HCT116 (cell line): ENCODE data around the gene SAP30L. TPM values are rescaled to one million over a fixed set of nuclear protein-coding genes. Genes with fewer than 3 reads are reported as not detected.

Experiments
- ATAC-seq: fragments of 200-7000 bp; cut with Tn5 transposase; 2 replicates; pipeline ENCODE4 v1.9.1; 2020; ENCODE audit warnings: mild to moderate bottlenecking, moderate library complexity
- BruUV-seq: library from RNA; stranded (reverse); fragments of 400-500 nt; replicated peaks from 2 replicates; lab custom pipeline; 2021; lab: Mats Ljungman, UMichigan
- CTCF ChIA-PET: fragments of 300-600 bp; sonication (Branson Sonifier 250); formaldehyde crosslinking; loops from one replicate; lab custom pipeline; 2021; ENCODE audit warnings: antibody characterized with exemption; lab: Charles Lee
- POLR2A ChIA-PET: fragments of 300-600, 350-600 bp; sonication (Branson Sonifier 250); formaldehyde crosslinking; loops from one replicate; lab custom pipeline; 2021; ENCODE audit warnings: antibody characterized with exemption; lab: Charles Lee
- RAD21 ChIA-PET, 2 experiments: fragments of 300-600 bp; sonication (Branson Sonifier 250); formaldehyde crosslinking; loops; one replicate each; lab custom pipeline; 2023; ENCODE audit warnings: low total read pairs in 2 of 2; ENCODE audit not compliant: uncharacterized antibody in 2 of 2, unreplicated experiment in 2 of 2, low non-redundant PET in 1 of 2; lab: Charles Lee
- DNase-seq: peaks from one replicate; pipeline ENCODE4 v3.0.0-alpha.2; 2010; ENCODE audit warnings: low read depth, low spot score
- H2AFZ ChIP-seq: fragments of 200-600 bp; shearing (Covaris generic), sonication (generic); 2 replicates; pipeline ENCODE4 v1.6.1; 2017; ENCODE audit warnings: low read depth, mixed run types, mixed read lengths, antibody characterized with exemption, low read length; ENCODE audit not compliant: poor library complexity, severe bottlenecking
- H3K27ac ChIP-seq: 2 replicates; pipeline ENCODE4 v1.5.1; 2012; ENCODE audit warnings: low read depth, low read length
- H3K27me3 ChIP-seq: fragments of 200-600 bp; sonication (generic); 2 replicates; pipeline ENCODE4 v1.6.1; 2016; ENCODE audit warnings: mixed run types, low read length, mixed read lengths; ENCODE audit not compliant: insufficient read depth
- H3K36me3 ChIP-seq, 2 experiments: fragments of 200-500 bp in 1 of 2; fragments of 200-600 bp in 1 of 2; sonication (Bioruptor generic) in 1 of 2; sonication (generic) in 1 of 2; 2 replicates each; pipeline versions ENCODE4 v1.5.1 to v1.6.1; 2014 to 2016; ENCODE audit warnings: low read length in 2 of 2, inconsistent platforms in 1 of 2, mixed read lengths in 1 of 2, mixed run types in 1 of 2; ENCODE audit not compliant: insufficient read depth in 2 of 2, control insufficient read depth in 1 of 2
- H3K4me1 ChIP-seq, 2 experiments: fragments of 200-600 bp in 1 of 2; sonication (generic) in 1 of 2; 2 replicates each; pipeline versions ENCODE4 v1.5.1 to v1.6.1; 2012 to 2017; ENCODE audit warnings: low read length in 2 of 2, inconsistent platforms in 1 of 2, mild to moderate bottlenecking in 1 of 2, mixed read lengths in 1 of 2, mixed run types in 1 of 2, moderate library complexity in 1 of 2; ENCODE audit not compliant: insufficient read depth in 2 of 2, control insufficient read depth in 1 of 2
- H3K4me2 ChIP-seq: fragments of 200-600 bp; sonication (generic); 2 replicates; pipeline ENCODE4 v1.6.1; 2017; ENCODE audit warnings: mixed run types, low read length, mixed read lengths
- H3K4me3 ChIP-seq, 2 experiments: fragments of 200-600 bp in 1 of 2; sonication (generic) in 1 of 2; replicated peaks in 1 of 2; 2 replicates each; pipeline ENCODE4 v1.5.1; 2011 to 2016; ENCODE audit warnings: low read length in 2 of 2, control low read depth in 1 of 2, low read depth in 1 of 2, mild to moderate bottlenecking in 1 of 2, mixed read lengths in 1 of 2, mixed run types in 1 of 2
- H3K79me2 ChIP-seq: fragments of 200-600 bp; sonication (generic); 2 replicates; pipeline ENCODE4 v1.6.1; 2017; ENCODE audit warnings: mild to moderate bottlenecking, mixed run types, low read length, moderate library complexity, mixed read lengths; ENCODE audit not compliant: insufficient read depth
- H3K9ac ChIP-seq: fragments of 200-600 bp; sonication (generic); 2 replicates; pipeline ENCODE4 v1.6.1; 2016; ENCODE audit warnings: low read length, mixed read lengths
- H3K9me2 ChIP-seq: fragments of 200-600 bp; sonication (generic), shearing (Covaris generic); 2 replicates; pipeline ENCODE4 v1.6.1; 2017; ENCODE audit warnings: mixed run types, mild to moderate bottlenecking, moderate library complexity; ENCODE audit not compliant: insufficient read depth
- H3K9me3 ChIP-seq, 2 experiments: fragments of 200-500 bp in 1 of 2; fragments of 200-600 bp in 1 of 2; sonication (Bioruptor generic) in 1 of 2; sonication (generic) in 1 of 2; 2 replicates each; pipeline ENCODE4 v1.6.1; 2014 to 2017; ENCODE audit warnings: low read length in 2 of 2, mixed read lengths in 2 of 2, inconsistent platforms in 1 of 2, low read depth in 1 of 2, mild to moderate bottlenecking in 1 of 2, mixed run types in 1 of 2, moderate library complexity in 1 of 2; ENCODE audit not compliant: control insufficient read depth in 1 of 2, insufficient read depth in 1 of 2
- H4K20me1 ChIP-seq: fragments of 200-600 bp; sonication (generic), shearing (Covaris generic); 2 replicates; pipeline ENCODE4 v1.6.1; 2017; ENCODE audit warnings: mixed run types, mild to moderate bottlenecking, moderate library complexity; ENCODE audit not compliant: insufficient read depth
- CBX3 ChIP-seq: IDR thresholded peaks from 2 replicates; pipeline ENCODE4 v1.6.1; 2012; ENCODE audit warnings: low read depth
- EZH2phosphoT487 ChIP-seq: fragments of 200-600 bp; IDR thresholded peaks from 2 replicates; pipeline ENCODE4 v1.6.1; 2018; ENCODE audit warnings: antibody characterized with exemption, borderline replicate concordance
- FOSL1 ChIP-seq: IDR thresholded peaks from 2 replicates; pipeline ENCODE4 v1.6.1; 2012; ENCODE audit warnings: low read depth
- JUND ChIP-seq: IDR thresholded peaks from 2 replicates; pipeline ENCODE4 v1.6.1; 2012
- POLR2A ChIP-seq: IDR thresholded peaks from 2 replicates; pipeline ENCODE4 v1.7.0; 2011; ENCODE audit warnings: borderline replicate concordance; ENCODE audit not compliant: insufficient read depth, insufficient read length; ENCODE audit errors: extremely low read depth
- POLR2AphosphoS5 ChIP-seq: IDR thresholded peaks from 2 replicates; pipeline ENCODE4 v1.6.1; 2011; ENCODE audit warnings: mild to moderate bottlenecking, low read depth, low read length, moderate library complexity
- RAD21 ChIP-seq: IDR thresholded peaks from 2 replicates; pipeline ENCODE4 v1.6.1; 2012; ENCODE audit warnings: low read depth, mild to moderate bottlenecking
- SP1 ChIP-seq: IDR thresholded peaks from 2 replicates; pipeline ENCODE4 v1.6.1; 2012; ENCODE audit warnings: low read depth
- SRF ChIP-seq: IDR thresholded peaks from 2 replicates; pipeline ENCODE4 v1.6.1; 2012; ENCODE audit warnings: low read depth
- TCF7L2 ChIP-seq: IDR thresholded peaks from 2 replicates; pipeline ENCODE4 v1.7.0; 2011; ENCODE audit warnings: borderline replicate concordance, inconsistent platforms; ENCODE audit not compliant: insufficient read depth, insufficient read length; ENCODE audit errors: extremely low read depth
- YY1 ChIP-seq: IDR thresholded peaks from 2 replicates; pipeline ENCODE4 v1.6.1; 2011; ENCODE audit warnings: low read length, low read depth, moderate library complexity, mild to moderate bottlenecking; ENCODE audit not compliant: insufficient replicate concordance; ENCODE audit errors: extremely low read depth
- ZFX ChIP-seq: fragments of 450-650 bp; IDR thresholded peaks from 2 replicates; pipeline ENCODE4 v1.6.1; 2017
- ZNF274 ChIP-seq: fragments of 200-500 bp; sonication (Bioruptor generic); IDR thresholded peaks from 2 replicates; pipeline ENCODE4 v1.6.1; 2014; ENCODE audit warnings: mild to moderate bottlenecking, low read depth, low read length, inconsistent platforms
- intact Hi-C: fragments of 100-400 bp; cut with micrococcal nuclease; formaldehyde crosslinking; loops from 2 replicates; pipeline ENCODE4 v1.10.0; 2022
- total RNA-seq: library from RNA; stranded (reverse); gene quantifications from one replicate; pipeline ENCODE4 v1.2.1, GENCODE V29; 2021; ENCODE audit not compliant: unreplicated experiment
- TF ChIP-seq, protein P1 (sequence below): IDR thresholded peaks from 2 replicates; pipeline ENCODE4 v1.6.1; 2012; ENCODE audit warnings: low read depth
- TF ChIP-seq, protein P2 (sequence below): IDR thresholded peaks from 2 replicates; pipeline ENCODE4 v1.6.1; 2012
- TF ChIP-seq, protein P3 (sequence below): IDR thresholded peaks from 2 replicates; pipeline ENCODE4 v1.6.1; 2012
- TF ChIP-seq, protein P4 (sequence below): IDR thresholded peaks from 2 replicates; pipeline ENCODE4 v1.6.1; 2011; ENCODE audit warnings: mild to moderate bottlenecking, low read length, moderate library complexity; ENCODE audit not compliant: insufficient replicate concordance; ENCODE audit errors: extremely low read depth

Gene SAP30L
- total RNA-seq, 1 experiment from 2014 or later = 25.5 TPM

DNA sequence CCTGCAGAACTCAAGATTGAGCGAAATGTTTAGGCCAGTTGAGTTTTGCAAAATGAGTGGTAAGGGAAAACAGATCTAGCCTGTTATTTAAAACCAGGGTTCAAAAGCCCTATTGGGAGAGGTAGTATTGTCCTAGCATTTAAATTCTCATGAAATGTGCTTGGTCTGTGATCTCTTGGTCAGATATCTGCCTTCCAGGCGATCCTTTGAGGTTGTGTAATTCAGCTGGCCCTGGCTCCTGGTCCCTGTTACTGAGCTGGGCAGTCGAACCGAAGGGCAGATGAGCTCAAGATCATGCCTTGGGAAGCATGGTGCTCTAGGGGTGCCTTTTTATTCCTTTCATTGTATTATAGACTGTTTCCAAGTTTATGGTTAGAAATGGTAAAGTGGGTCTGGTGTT is 14.4 kb downstream of the SAP30L start:
- Histone ChIP-seq H3K27ac (no peak overlapping the region), H3K9me3 (no peaks in the 10 kb centered on the region), H3K9ac (no peak overlapping the region), H2AFZ (no peak overlapping the region), H3K27me3 (no peaks in the 10 kb centered on the region), H3K36me3 (0 out of 4 replicates have a peak, but pooled peaks cover 2 to 3% of the 10 kb centered on the region in 2 experiments), H3K9me2 (no peaks in the 10 kb centered on the region), H3K4me1 (peaks cover 1 to 3% of the 10 kb centered on the region in 2 experiments; a peak in 3 of 4 replicates), H3K79me2 (no peaks in the 10 kb centered on the region), H3K4me3 (no peak overlapping the region), H4K20me1 (no peaks in the 10 kb centered on the region), H3K4me2 (no peak overlapping the region)
- POLR2A ChIA-PET = no interaction called here
- intact Hi-C loops = loop anchor here (5.0 kb wide), 1 partner anchor 488 kb away; no protein-coding TSS in a partner anchor
- CTCF ChIA-PET = interaction anchor here (2.6 kb wide), 1 partner anchor 388 kb away, joined by 9 read pairs; no protein-coding TSS in a partner anchor
- RAD21 ChIA-PET = no interaction called here
- TF ChIP-seq JUND = no peak
- TF ChIP-seq, protein P1, sequence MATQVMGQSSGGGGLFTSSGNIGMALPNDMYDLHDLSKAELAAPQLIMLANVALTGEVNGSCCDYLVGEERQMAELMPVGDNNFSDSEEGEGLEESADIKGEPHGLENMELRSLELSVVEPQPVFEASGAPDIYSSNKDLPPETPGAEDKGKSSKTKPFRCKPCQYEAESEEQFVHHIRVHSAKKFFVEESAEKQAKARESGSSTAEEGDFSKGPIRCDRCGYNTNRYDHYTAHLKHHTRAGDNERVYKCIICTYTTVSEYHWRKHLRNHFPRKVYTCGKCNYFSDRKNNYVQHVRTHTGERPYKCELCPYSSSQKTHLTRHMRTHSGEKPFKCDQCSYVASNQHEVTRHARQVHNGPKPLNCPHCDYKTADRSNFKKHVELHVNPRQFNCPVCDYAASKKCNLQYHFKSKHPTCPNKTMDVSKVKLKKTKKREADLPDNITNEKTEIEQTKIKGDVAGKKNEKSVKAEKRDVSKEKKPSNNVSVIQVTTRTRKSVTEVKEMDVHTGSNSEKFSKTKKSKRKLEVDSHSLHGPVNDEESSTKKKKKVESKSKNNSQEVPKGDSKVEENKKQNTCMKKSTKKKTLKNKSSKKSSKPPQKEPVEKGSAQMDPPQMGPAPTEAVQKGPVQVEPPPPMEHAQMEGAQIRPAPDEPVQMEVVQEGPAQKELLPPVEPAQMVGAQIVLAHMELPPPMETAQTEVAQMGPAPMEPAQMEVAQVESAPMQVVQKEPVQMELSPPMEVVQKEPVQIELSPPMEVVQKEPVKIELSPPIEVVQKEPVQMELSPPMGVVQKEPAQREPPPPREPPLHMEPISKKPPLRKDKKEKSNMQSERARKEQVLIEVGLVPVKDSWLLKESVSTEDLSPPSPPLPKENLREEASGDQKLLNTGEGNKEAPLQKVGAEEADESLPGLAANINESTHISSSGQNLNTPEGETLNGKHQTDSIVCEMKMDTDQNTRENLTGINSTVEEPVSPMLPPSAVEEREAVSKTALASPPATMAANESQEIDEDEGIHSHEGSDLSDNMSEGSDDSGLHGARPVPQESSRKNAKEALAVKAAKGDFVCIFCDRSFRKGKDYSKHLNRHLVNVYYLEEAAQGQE = no peak
- TF ChIP-seq, protein P2, sequence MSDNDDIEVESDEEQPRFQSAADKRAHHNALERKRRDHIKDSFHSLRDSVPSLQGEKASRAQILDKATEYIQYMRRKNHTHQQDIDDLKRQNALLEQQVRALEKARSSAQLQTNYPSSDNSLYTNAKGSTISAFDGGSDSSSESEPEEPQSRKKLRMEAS = no peak
- no peak for TF ChIP-seq EZH2phosphoT487
- TF ChIP-seq TCF7L2 = no peak
- TF ChIP-seq, protein P3, sequence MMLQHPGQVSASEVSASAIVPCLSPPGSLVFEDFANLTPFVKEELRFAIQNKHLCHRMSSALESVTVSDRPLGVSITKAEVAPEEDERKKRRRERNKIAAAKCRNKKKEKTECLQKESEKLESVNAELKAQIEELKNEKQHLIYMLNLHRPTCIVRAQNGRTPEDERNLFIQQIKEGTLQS = no peak
- TF ChIP-seq, protein P4, sequence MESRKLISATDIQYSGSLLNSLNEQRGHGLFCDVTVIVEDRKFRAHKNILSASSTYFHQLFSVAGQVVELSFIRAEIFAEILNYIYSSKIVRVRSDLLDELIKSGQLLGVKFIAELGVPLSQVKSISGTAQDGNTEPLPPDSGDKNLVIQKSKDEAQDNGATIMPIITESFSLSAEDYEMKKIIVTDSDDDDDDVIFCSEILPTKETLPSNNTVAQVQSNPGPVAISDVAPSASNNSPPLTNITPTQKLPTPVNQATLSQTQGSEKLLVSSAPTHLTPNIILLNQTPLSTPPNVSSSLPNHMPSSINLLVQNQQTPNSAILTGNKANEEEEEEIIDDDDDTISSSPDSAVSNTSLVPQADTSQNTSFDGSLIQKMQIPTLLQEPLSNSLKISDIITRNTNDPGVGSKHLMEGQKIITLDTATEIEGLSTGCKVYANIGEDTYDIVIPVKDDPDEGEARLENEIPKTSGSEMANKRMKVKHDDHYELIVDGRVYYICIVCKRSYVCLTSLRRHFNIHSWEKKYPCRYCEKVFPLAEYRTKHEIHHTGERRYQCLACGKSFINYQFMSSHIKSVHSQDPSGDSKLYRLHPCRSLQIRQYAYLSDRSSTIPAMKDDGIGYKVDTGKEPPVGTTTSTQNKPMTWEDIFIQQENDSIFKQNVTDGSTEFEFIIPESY = no peak
- TF ChIP-seq SP1 = no peak
- TF ChIP-seq ZFX = no peak
- TF ChIP-seq FOSL1 = no peak
- TF ChIP-seq SRF = no peak
- no peak for TF ChIP-seq POLR2A
- no peak for TF ChIP-seq ZNF274
- no peak for TF ChIP-seq CBX3
- TF ChIP-seq YY1 = no peak
- no peak for TF ChIP-seq POLR2AphosphoS5
- no peak for TF ChIP-seq RAD21
- ATAC-seq (no peak), DNase-seq (no peak)
- no TSS peak for BruUV-seq
